Thoracic aorta (tissue), 2 donors: ENCODE results near the gene CMTM6. TPM values are rescaled to one million over a fixed set of nuclear protein-coding genes. Genes with fewer than 3 reads are reported as not detected.

Experiments
- ATAC-seq: fragments of 150-250 bp; one replicate; pipeline ENCODE4 v1.8.0; 2017; ENCODE audit warnings: low read depth; ENCODE audit not compliant: insufficient number of reproducible peaks, low FRiP score
- DNase-seq: peaks from one replicate; pipeline ENCODE4 v3.0.0-alpha.2; 2020; ENCODE audit warnings: low spot score
- H3K27ac ChIP-seq, 2 donors: fragments of 200-600 bp; sonication (generic); 1 replicate in 1 of 2; 2 replicates in 1 of 2; pipeline ENCODE4 v1.5.1; 2016; ENCODE audit warnings: mild to moderate bottlenecking in 2 of 2, moderate library complexity in 2 of 2
- H3K27me3 ChIP-seq: fragments of 200-600 bp; sonication (generic); replicated peaks from 2 replicates; pipeline ENCODE4 v1.6.0; 2016; ENCODE audit warnings: mild to moderate bottlenecking; ENCODE audit not compliant: insufficient read depth
- H3K36me3 ChIP-seq: fragments of 200-600 bp; sonication (generic); one replicate; pipeline ENCODE4 v1.5.1; 2016
- H3K4me1 ChIP-seq, 2 donors: fragments of 200-600 bp; sonication (generic); 1 replicate in 1 of 2; 2 replicates in 1 of 2; pipeline versions ENCODE4 v1.5.1 to v1.6.0; 2016; ENCODE audit warnings: low read depth in 2 of 2, mild to moderate bottlenecking in 1 of 2; ENCODE audit not compliant: control insufficient read depth in 1 of 2
- H3K4me3 ChIP-seq: fragments of 200-600 bp; sonication (generic); 2 replicates; pipeline ENCODE4 v1.5.1; 2016; ENCODE audit warnings: mild to moderate bottlenecking
- H3K9me3 ChIP-seq: fragments of 200-600 bp; sonication (generic); 2 replicates; pipeline ENCODE4 v1.5.1; 2016
- CTCF ChIP-seq: fragments of 200-600 bp; sonication (generic); IDR thresholded peaks from one replicate; pipeline ENCODE4 v1.5.1; 2019; ENCODE audit warnings: antibody characterized with exemption
- total RNA-seq, 2 donors: library from RNA; depleted of rRNA; stranded (reverse); fragments of >200 nt; gene quantifications; one replicate each; pipeline versions ENCODE4 v1.1.0 to v1.2.3, GENCODE V29; 2016

The CMTM6 gene
- total RNA-seq, 2 donors from 2014 or later: 42.1 to 62.3 TPM

- H3K27me3 ChIP-seq: no peaks in the 10 kb centered on the region
- no peak overlapping the region for H3K27ac ChIP-seq
- DNase-seq: no peak
- H3K36me3 ChIP-seq: no peaks in the 10 kb centered on the region
- H3K4me3 ChIP-seq: no peak overlapping the region
- no peaks in the 10 kb centered on the region for H3K9me3 ChIP-seq
- ATAC-seq: no peak
- H3K4me1 ChIP-seq: no peaks in the 10 kb centered on the region
- TF ChIP-seq CTCF: no peak
Measured at GRCh38 chr3:32454731-32455608, 47.7 kb downstream of the CMTM6 start.

- no peak overlapping the region for H3K4me3 ChIP-seq
- H3K4me1 ChIP-seq: no peaks in the 10 kb centered on the region
- H3K9me3 ChIP-seq: no peaks in the 10 kb centered on the region
- no peaks in the 10 kb centered on the region for H3K36me3 ChIP-seq
- DNase-seq (no peak), ATAC-seq (no peak)
- H3K27ac ChIP-seq: no peak overlapping the region
- no peaks in the 10 kb centered on the region for H3K27me3 ChIP-seq
- no peak for TF ChIP-seq CTCF
Measured at GRCh38 chr3:32454111-32454510, 48.5 kb downstream of the CMTM6 start.

GRCh38 chr3:32453346-32453745 lies 49.3 kb downstream of the CMTM6 start:
- no peak for DNase-seq
- Histone ChIP-seq H3K27me3 (no peaks in the 10 kb centered on the region), H3K9me3 (no peaks in the 10 kb centered on the region), H3K36me3 (no peaks in the 10 kb centered on the region), H3K27ac (no peak overlapping the region), H3K4me3 (no peak overlapping the region), H3K4me1 (no peaks in the 10 kb centered on the region)
- no peak for ATAC-seq
- no peak for TF ChIP-seq CTCF

- Histone ChIP-seq H3K36me3 (no peaks in the 10 kb centered on the region), H3K27me3 (no peaks in the 10 kb centered on the region), H3K9me3 (no peaks in the 10 kb centered on the region), H3K4me1 (no peaks in the 10 kb centered on the region), H3K27ac (no peak overlapping the region), H3K4me3 (no peak overlapping the region)
- no peak for TF ChIP-seq CTCF
- DNase-seq (no peak), ATAC-seq (no peak)
Measured at GRCh38 chr3:32452009-32452408, 50.6 kb downstream of the CMTM6 start.

- H3K4me1 ChIP-seq: no peaks in the 10 kb centered on the region
- H3K4me3 ChIP-seq: no peak overlapping the region
- no peaks in the 10 kb centered on the region for H3K27me3 ChIP-seq
- no peak for DNase-seq
- no peaks in the 10 kb centered on the region for H3K36me3 ChIP-seq
- no peak overlapping the region for H3K27ac ChIP-seq
- no peak for ATAC-seq
- H3K9me3 ChIP-seq: no peaks in the 10 kb centered on the region
- no peak for TF ChIP-seq CTCF
Measured at GRCh38 chr3:32450992-32451659, 51.5 kb downstream of the CMTM6 start.
